ENCODE results near the gene PERCC1. TPM values are rescaled to one million over a fixed set of nuclear protein-coding genes. Genes with fewer than 3 reads are reported as not detected.

PERCC1 gene
- total and polyA plus RNA-seq, 2 experiments from 2014 or later = 0.18 TPM; not detected in 1

- TF ChIP-seq, protein P1, sequence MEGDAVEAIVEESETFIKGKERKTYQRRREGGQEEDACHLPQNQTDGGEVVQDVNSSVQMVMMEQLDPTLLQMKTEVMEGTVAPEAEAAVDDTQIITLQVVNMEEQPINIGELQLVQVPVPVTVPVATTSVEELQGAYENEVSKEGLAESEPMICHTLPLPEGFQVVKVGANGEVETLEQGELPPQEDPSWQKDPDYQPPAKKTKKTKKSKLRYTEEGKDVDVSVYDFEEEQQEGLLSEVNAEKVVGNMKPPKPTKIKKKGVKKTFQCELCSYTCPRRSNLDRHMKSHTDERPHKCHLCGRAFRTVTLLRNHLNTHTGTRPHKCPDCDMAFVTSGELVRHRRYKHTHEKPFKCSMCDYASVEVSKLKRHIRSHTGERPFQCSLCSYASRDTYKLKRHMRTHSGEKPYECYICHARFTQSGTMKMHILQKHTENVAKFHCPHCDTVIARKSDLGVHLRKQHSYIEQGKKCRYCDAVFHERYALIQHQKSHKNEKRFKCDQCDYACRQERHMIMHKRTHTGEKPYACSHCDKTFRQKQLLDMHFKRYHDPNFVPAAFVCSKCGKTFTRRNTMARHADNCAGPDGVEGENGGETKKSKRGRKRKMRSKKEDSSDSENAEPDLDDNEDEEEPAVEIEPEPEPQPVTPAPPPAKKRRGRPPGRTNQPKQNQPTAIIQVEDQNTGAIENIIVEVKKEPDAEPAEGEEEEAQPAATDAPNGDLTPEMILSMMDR (IDR thresholded peaks at IDR 0.05; ENCODE audit: low read depth, low read length) = no peak
- Histone ChIP-seq H3K4me1 (ENCODE audit: low read depth) (no peaks in the 10 kb centered on the region), H3K27ac (no peak overlapping the region), H3K4me3 (no peak overlapping the region), H3K36me3 (peaks cover 6% of the 10 kb centered on the region), H3K27me3 (no peaks in the 10 kb centered on the region), H3K9me3 (ENCODE audit: low read depth) (no peaks in the 10 kb centered on the region)
- no peak for DNase-seq (ENCODE audit: low read depth in 1 of 2, low spot score in 1 of 2)
Measured at GRCh38 chr16:1401758-1402154, 29.1 kb upstream of the PERCC1 start.

DNA sequence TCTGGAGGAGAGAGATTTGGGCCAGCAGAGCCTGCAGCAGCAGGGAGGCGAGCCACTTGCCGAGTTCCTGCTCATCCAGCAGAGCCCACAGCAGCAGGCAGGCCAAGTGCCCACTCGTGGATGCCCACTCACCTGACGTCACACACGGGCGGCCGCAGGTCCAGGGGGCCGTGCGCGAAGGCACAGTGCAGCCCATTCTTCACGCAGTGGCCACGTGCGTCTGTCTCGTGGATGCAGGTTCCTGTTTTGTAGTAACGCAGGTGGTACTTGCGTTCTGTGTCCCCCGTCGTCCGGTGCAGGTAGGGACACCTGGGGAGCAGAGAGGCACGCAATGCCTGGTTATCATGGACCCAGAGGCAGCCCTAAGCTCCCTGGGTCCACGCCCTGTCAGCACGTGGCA, 27.8 kb upstream of the PERCC1 start:
- Histone ChIP-seq H3K36me3 (peaks cover 6% of the 10 kb centered on the region), H3K27me3 (no peaks in the 10 kb centered on the region), H3K4me1 (ENCODE audit: low read depth) (no peaks in the 10 kb centered on the region), H3K9me3 (ENCODE audit: low read depth) (no peaks in the 10 kb centered on the region), H3K27ac (no peak overlapping the region), H3K4me3 (no peak overlapping the region)
- TF ChIP-seq, protein P1 (IDR thresholded peaks at IDR 0.05; ENCODE audit: low read depth, low read length) = no peak
- no peak for DNase-seq (ENCODE audit: low read depth in 1 of 2, low spot score in 1 of 2)

- Histone ChIP-seq H3K9me3 (ENCODE audit: low read depth) (no peaks in the 10 kb centered on the region), H3K27ac (no peak overlapping the region), H3K4me1 (ENCODE audit: low read depth) (no peaks in the 10 kb centered on the region), H3K27me3 (no peaks in the 10 kb centered on the region), H3K4me3 (no peak overlapping the region), H3K36me3 (peaks cover 3% of the 10 kb centered on the region)
- DNase-seq (ENCODE audit: low read depth in 1 of 2, low spot score in 1 of 2) = no peak
- TF ChIP-seq, protein P1 (IDR thresholded peaks at IDR 0.05; ENCODE audit: low read depth, low read length) = no peak
Measured at GRCh38 chr16:1403733-1404132, 27.1 kb upstream of the PERCC1 start.

DNA sequence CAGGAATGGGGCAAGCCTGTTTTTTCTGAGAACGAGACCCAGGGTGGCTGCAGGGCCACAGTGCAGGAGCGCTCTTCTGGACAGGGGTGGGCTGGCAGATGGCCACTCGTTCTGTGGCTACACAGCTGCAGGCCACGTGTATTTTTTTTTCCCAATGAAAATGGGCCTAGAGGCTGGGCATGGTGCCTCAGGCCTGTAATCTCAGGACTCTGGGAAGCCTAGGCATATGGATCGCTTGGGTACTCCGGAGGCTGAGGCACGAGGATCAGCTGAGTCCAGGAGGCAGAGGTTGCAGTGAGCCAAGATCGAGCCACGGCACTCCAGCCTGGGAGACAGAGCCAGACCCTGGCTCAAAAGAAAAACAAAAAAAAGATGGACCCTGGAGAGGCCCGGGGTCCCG, 23.1 kb upstream of the PERCC1 start:
- peak overlapping the region; percentile 75 for H3K4me3 ChIP-seq

DNA sequence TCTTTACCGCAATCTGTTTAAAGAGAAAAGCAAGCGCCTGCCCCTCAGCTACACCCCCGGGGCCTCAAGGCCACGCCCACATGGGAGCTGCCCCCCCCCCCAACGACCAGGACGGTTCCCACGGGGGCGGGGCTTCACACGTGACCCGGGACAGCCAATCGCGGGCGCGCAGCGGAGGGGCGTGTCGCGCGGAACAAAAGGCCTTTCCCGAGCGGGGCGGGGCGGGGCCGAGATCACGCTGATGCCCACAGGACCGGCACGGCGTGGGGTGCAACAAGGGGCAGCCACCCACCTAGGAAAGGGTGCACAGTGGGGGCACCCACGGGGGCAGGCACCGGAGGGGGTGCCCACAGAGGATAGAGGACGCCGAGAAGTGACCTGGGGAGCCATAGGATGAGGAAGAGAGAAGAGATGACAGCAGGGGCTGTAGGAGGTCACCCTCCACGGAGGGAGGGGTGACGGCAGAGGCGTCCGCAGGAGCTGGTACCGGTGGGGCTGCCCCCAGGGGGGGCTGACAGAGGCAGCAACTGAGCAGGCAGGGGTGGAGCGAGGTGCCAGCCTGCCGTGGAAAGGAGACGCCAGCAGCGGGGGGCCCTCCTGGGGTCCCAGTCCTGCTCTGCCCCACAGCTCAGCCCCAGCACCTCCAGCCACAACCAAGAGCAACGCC, 22.6 kb upstream of the PERCC1 start:
- H3K9me3 ChIP-seq (ENCODE audit: low read depth) = no peaks in the 10 kb centered on the region
- no peaks in the 10 kb centered on the region for H3K27me3 ChIP-seq
- no peaks in the 10 kb centered on the region for H3K4me1 ChIP-seq (ENCODE audit: low read depth)
- peak; percentile 93 to 94 for DNase-seq (ENCODE audit: low read depth in 1 of 2, low spot score in 1 of 2)
- H3K27ac ChIP-seq = peak overlapping the region; percentile 13
- H3K4me3 ChIP-seq = peak overlapping the region; percentile 75
- no peaks in the 10 kb centered on the region for H3K36me3 ChIP-seq
- TF ChIP-seq, protein P1 (IDR thresholded peaks at IDR 0.05; ENCODE audit: low read depth, low read length) = no peak

More for the DNA sequence above, 23.1 kb upstream of the PERCC1 start:
- Histone ChIP-seq H3K36me3 (no peaks in the 10 kb centered on the region), H3K27ac (no peak overlapping the region), H3K4me1 (ENCODE audit: low read depth) (no peaks in the 10 kb centered on the region), H3K9me3 (ENCODE audit: low read depth) (no peaks in the 10 kb centered on the region), H3K27me3 (no peaks in the 10 kb centered on the region)
- TF ChIP-seq, protein P1 (IDR thresholded peaks at IDR 0.05; ENCODE audit: low read depth, low read length) = no peak
- peak in 1 of 2 donors; percentile 38 for DNase-seq (ENCODE audit: low read depth in 1 of 2, low spot score in 1 of 2)

Data from cardiac muscle cell (in vitro differentiated cells and primary cell).